OCI-M1 (cell line): ENCODE measurements around the gene CDC34.

ENCODE experiments used
- DNase-seq: peaks from one replicate; lab custom pipeline; 2025; lab: John Stamatoyannopoulos, UW

CDC34 gene

GRCh38 chr19:531753-532560, at the start of gene CDC34:
Gene CDC34, plus strand, starts transcription at chr19:531760. Its CDS starts 172 bp downstream, at chr19:531932.
- DNase-seq = no peak

- peak; percentile 1 for DNase-seq
Measured at GRCh38 chr19:482186-483041, 49.1 kb upstream of the CDC34 start.

- DNase-seq = no peak
Measured at GRCh38 chr19:483332-484072, 48.1 kb upstream of the CDC34 start.

GRCh38 chr19:484494-484893, 47.1 kb upstream of the CDC34 start:
- DNase-seq = no peak

- DNase-seq = no peak
Measured at GRCh38 chr19:485077-485476, 46.5 kb upstream of the CDC34 start.

- DNase-seq = no peak
Measured at GRCh38 chr19:485583-486236, 45.9 kb upstream of the CDC34 start.

- DNase-seq = peak; percentile 94
Measured at GRCh38 chr19:488505-489417, 42.8 kb upstream of the CDC34 start.

GRCh38 chr19:489418-490196, 42.0 kb upstream of the CDC34 start:
- no peak for DNase-seq

GRCh38 chr19:491146-491741, 40.3 kb upstream of the CDC34 start:
- no peak for DNase-seq

- DNase-seq = peak; percentile 3
Measured at GRCh38 chr19:492091-492531, 39.4 kb upstream of the CDC34 start.

- DNase-seq = no peak
Measured at GRCh38 chr19:493391-494170, 38.0 kb upstream of the CDC34 start.

- no peak for DNase-seq
Measured at GRCh38 chr19:494171-495080, 37.1 kb upstream of the CDC34 start.

- DNase-seq = no peak
Measured at GRCh38 chr19:495081-495401, 36.5 kb upstream of the CDC34 start.

GRCh38 chr19:495402-496111, 36.0 kb upstream of the CDC34 start:
- DNase-seq = peak; percentile 33

GRCh38 chr19:496112-496665, 35.4 kb upstream of the CDC34 start, which contains the start of gene MADCAM1:
Gene MADCAM1, plus strand, starts transcription at chr19:496486. Its CDS starts 14 bp downstream, at chr19:496500.
- DNase-seq = no peak

GRCh38 chr19:496986-497385, 34.6 kb upstream of the CDC34 start:
- DNase-seq = no peak

GRCh38 chr19:497491-497868, 34.1 kb upstream of the CDC34 start:
- DNase-seq = no peak
